CD4-positive, alpha-beta T cell treated with Interleukin-6 for 4 hours (primary cell): ENCODE data around the gene APOM.

ENCODE experiments used
- DNase-seq: peaks from one replicate; pipeline ENCODE4 v3.0.0-alpha.2; 2020; ENCODE audit warnings: mixed read lengths

The APOM gene

GRCh38 chr6:31631681-31632278 lies 23.9 kb upstream of the APOM start:
- DNase-seq = no peak

GRCh38 chr6:31632279-31632946 lies 23.3 kb upstream of the APOM start:
- DNase-seq = no peak

- no peak for DNase-seq
Measured at GRCh38 chr6:31633447-31633846, 22.2 kb upstream of the APOM start.

GRCh38 chr6:31634131-31634530 lies 21.6 kb upstream of the APOM start:
- DNase-seq = no peak

- DNase-seq = no peak
Measured at GRCh38 chr6:31634969-31635575, 20.6 kb upstream of the APOM start.

GRCh38 chr6:31636698-31637596 lies 18.7 kb upstream of the APOM start:
- no peak for DNase-seq

GRCh38 chr6:31639043-31639442 lies 16.7 kb upstream of the APOM start:
- DNase-seq = no peak

GRCh38 chr6:31639449-31639861 lies 16.2 kb upstream of the APOM start:
- no peak for DNase-seq

GRCh38 chr6:31640612-31641011 lies 15.1 kb upstream of the APOM start:
- DNase-seq = no peak

GRCh38 chr6:31641370-31641769 lies 14.3 kb upstream of the APOM start:
- DNase-seq = no peak

GRCh38 chr6:31642798-31643570 lies 12.7 kb upstream of the APOM start:
- no peak for DNase-seq

- no peak for DNase-seq
Measured at GRCh38 chr6:31643818-31644454, 11.8 kb upstream of the APOM start.

- DNase-seq = no peak
Measured at GRCh38 chr6:31645325-31645724, 10.4 kb upstream of the APOM start.

GRCh38 chr6:31651602-31652191 lies 4.0 kb upstream of the APOM start:
- no peak for DNase-seq

GRCh38 chr6:31652925-31653724 lies 2.6 kb upstream of the APOM start:
- DNase-seq = no peak

GRCh38 chr6:31654574-31655348 lies 933 bp upstream of the APOM start:
- DNase-seq = no peak

GRCh38 chr6:31657406-31658157 lies 1.9 kb downstream of the APOM start:
- DNase-seq = peak; percentile 22

- no peak for DNase-seq
Measured at GRCh38 chr6:31658158-31658688, 2.5 kb downstream of the APOM start.
